ENCODE data around the gene OR2B6.

DNA sequence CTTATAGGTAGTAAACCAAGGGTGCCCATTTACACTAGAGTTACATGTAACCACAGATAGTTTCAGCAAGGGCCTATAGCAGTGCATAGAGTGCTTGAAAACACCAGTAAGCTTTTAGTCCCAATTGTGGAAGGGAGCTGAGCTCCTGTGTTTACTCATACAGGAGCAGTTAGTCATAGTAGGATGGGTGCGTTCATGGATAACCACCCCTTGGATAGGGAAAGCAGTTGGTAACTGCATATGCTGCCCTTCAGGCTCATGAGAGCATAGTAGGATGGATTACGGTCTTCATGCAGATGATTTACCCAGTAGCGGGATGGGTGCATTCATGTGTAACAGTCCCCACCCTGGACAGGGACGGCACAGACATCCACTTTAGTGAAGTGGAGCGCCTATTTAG, 45.1 kb downstream of the OR2B6 start:
- TF ChIP-seq, protein P1, sequence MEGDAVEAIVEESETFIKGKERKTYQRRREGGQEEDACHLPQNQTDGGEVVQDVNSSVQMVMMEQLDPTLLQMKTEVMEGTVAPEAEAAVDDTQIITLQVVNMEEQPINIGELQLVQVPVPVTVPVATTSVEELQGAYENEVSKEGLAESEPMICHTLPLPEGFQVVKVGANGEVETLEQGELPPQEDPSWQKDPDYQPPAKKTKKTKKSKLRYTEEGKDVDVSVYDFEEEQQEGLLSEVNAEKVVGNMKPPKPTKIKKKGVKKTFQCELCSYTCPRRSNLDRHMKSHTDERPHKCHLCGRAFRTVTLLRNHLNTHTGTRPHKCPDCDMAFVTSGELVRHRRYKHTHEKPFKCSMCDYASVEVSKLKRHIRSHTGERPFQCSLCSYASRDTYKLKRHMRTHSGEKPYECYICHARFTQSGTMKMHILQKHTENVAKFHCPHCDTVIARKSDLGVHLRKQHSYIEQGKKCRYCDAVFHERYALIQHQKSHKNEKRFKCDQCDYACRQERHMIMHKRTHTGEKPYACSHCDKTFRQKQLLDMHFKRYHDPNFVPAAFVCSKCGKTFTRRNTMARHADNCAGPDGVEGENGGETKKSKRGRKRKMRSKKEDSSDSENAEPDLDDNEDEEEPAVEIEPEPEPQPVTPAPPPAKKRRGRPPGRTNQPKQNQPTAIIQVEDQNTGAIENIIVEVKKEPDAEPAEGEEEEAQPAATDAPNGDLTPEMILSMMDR (IDR thresholded peaks at IDR 0.05), result no peak
- TF ChIP-seq POLR2AphosphoS5 (IDR thresholded peaks at IDR 0.05; ENCODE audit: low read depth, low read length), result no peak

All from Panc1 (cell line).